GM20431 (cell line): ENCODE data around the gene TSC22D4.
"Not testable (repeated sequence)": the region's sequence is repeated elsewhere in the genome, so short reads cannot be mapped to it uniquely, and the experiment has no call there.

ENCODE experiments used
- in situ Hi-C: fragments of 300-500 bp; cut with MseI, MboI; formaldehyde crosslinking; loops from one replicate; pipeline ENCODE4 v1.15.0; 2020; ENCODE audit warnings: low sequenced_read_pairs; ENCODE audit not compliant: unreplicated experiment

Gene TSC22D4

GRCh38 chr7:100478958-100479660 lies at the start of gene TSC22D4:
Gene TSC22D4 (minus strand): TSS chr7:100479214. CDS start chr7:100478038, 1,176 bp downstream.
- in situ Hi-C loops: loop anchor here (25.0 kb wide), 1 partner anchor 208 kb away; the partner anchor contains the start of gene GIGYF1

GRCh38 chr7:100528108-100528866 lies 49.3 kb upstream of the TSC22D4 start:
- in situ Hi-C loops: not testable (repeated sequence)

GRCh38 chr7:100523192-100523591 lies 44.2 kb upstream of the TSC22D4 start:
- in situ Hi-C loops: not testable (repeated sequence)

- in situ Hi-C loops: not testable (repeated sequence)
Measured at GRCh38 chr7:100521909-100522593, 43.0 kb upstream of the TSC22D4 start.

- in situ Hi-C loops: no loop called here
Measured at GRCh38 chr7:100521076-100521475, 42.1 kb upstream of the TSC22D4 start.

- in situ Hi-C loops: no loop called here
Measured at GRCh38 chr7:100520138-100520537, 41.1 kb upstream of the TSC22D4 start.

- in situ Hi-C loops: no loop called here
Measured at GRCh38 chr7:100519580-100519979, 40.6 kb upstream of the TSC22D4 start.

- in situ Hi-C loops: no loop called here
Measured at GRCh38 chr7:100517305-100517704, 38.3 kb upstream of the TSC22D4 start.

- in situ Hi-C loops: no loop called here
Measured at GRCh38 chr7:100516135-100516812, 37.3 kb upstream of the TSC22D4 start.

- in situ Hi-C loops: no loop called here
Measured at GRCh38 chr7:100515072-100515532, 36.1 kb upstream of the TSC22D4 start.

- in situ Hi-C loops: no loop called here
Measured at GRCh38 chr7:100513212-100513810, 34.3 kb upstream of the TSC22D4 start.

GRCh38 chr7:100510437-100511239 lies 31.6 kb upstream of the TSC22D4 start:
- in situ Hi-C loops: no loop called here

GRCh38 chr7:100509231-100509630 lies 30.2 kb upstream of the TSC22D4 start:
- in situ Hi-C loops: no loop called here

GRCh38 chr7:100506356-100506923 lies 27.4 kb upstream of the TSC22D4 start:
- in situ Hi-C loops: no loop called here

- in situ Hi-C loops: no loop called here
Measured at GRCh38 chr7:100504887-100505611, 26.0 kb upstream of the TSC22D4 start.

- in situ Hi-C loops: not testable (repeated sequence)
Measured at GRCh38 chr7:100504031-100504430, 25.0 kb upstream of the TSC22D4 start.

- in situ Hi-C loops: not testable (repeated sequence)
Measured at GRCh38 chr7:100500743-100501142, 21.7 kb upstream of the TSC22D4 start.

- in situ Hi-C loops: loop anchor here (25.0 kb wide), 1 partner anchor 191 kb away; the partner anchor contains the start of gene GIGYF1
Measured at GRCh38 chr7:100496509-100496908, 17.5 kb upstream of the TSC22D4 start.
